Osteocyte (in vitro differentiated cells): ENCODE results near the gene PLXNA4. TPM values are rescaled to one million over a fixed set of nuclear protein-coding genes. Genes with fewer than 3 reads are reported as not detected.
"Not testable (repeated sequence)": the region's sequence is repeated elsewhere in the genome, so short reads cannot be mapped to it uniquely, and the experiment has no call there.

Experiments used
- DNase-seq: peaks from one replicate; pipeline ENCODE4 v3.0.0; 2021; ENCODE audit warnings: mixed read lengths; ENCODE audit not compliant: unreplicated experiment; ENCODE audit errors: extremely low spot score
- H3K27ac Mint-ChIP-seq: one replicate; pipeline ENCODE4 v1.8.0; 2021; ENCODE audit warnings: mild to moderate bottlenecking, mixed read lengths; ENCODE audit not compliant: unreplicated experiment
- H3K27me3 Mint-ChIP-seq: one replicate; pipeline ENCODE4 v1.8.0; 2021; ENCODE audit warnings: mixed read lengths; ENCODE audit not compliant: unreplicated experiment
- H3K36me3 Mint-ChIP-seq: one replicate; pipeline ENCODE4 v1.8.0; 2021; ENCODE audit warnings: mixed read lengths; ENCODE audit not compliant: unreplicated experiment
- H3K4me1 Mint-ChIP-seq: one replicate; pipeline ENCODE4 v1.8.0; 2021; ENCODE audit warnings: mixed read lengths; ENCODE audit not compliant: unreplicated experiment
- H3K4me3 Mint-ChIP-seq: one replicate; pipeline ENCODE4 v1.8.0; 2021; ENCODE audit warnings: mild to moderate bottlenecking, moderate library complexity, mixed read lengths; ENCODE audit not compliant: unreplicated experiment
- H3K9me3 Mint-ChIP-seq: one replicate; pipeline ENCODE4 v1.8.0; 2021; ENCODE audit warnings: mixed read lengths; ENCODE audit not compliant: unreplicated experiment
- CTCF ChIP-seq: fragments of 200-600 bp; sonication (generic); IDR thresholded peaks from 2 replicates; pipeline ENCODE4 v1.5.0; 2021; ENCODE audit warnings: antibody characterized with exemption, mild to moderate bottlenecking, moderate library complexity
- total RNA-seq: library from RNA; stranded (reverse); gene quantifications from 2 replicates; pipeline ENCODE4 v1.2.1, GENCODE V29; 2021

PLXNA4 gene
- total RNA-seq, 1 donor from 2014 or later: 59.0 TPM

GRCh38 chr7:132180481-132180880, 395.8 kb downstream of the PLXNA4 start:
- no peaks in the 10 kb centered on the region for H3K4me1 Mint-ChIP-seq
- DNase-seq: no peak
- no peak overlapping the region for H3K27ac Mint-ChIP-seq
- TF ChIP-seq CTCF: no peak
- peaks cover 9% of the 10 kb centered on the region for H3K36me3 Mint-ChIP-seq
- no peaks in the 10 kb centered on the region for H3K9me3 Mint-ChIP-seq
- no peaks in the 10 kb centered on the region for H3K27me3 Mint-ChIP-seq
- no peak overlapping the region for H3K4me3 Mint-ChIP-seq

DNA sequence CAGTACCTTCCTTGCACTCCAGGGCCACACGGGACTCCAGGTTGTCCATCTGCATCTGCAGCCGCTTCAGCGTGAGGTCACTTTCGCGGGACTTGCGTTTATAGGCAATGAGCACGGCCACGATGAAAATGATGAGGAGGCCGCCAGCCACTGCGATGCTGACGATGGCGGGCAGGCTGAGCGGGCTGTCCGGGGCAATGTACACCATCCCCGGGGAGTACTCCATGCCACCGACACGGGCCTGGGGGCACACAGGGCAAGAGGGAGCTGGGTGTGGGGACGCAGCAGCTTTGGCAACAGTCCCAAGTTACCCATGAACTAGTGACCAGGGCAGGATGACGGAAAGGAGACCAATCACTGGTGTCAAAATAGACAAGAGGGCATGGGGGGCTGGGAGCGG, 396.6 kb downstream of the PLXNA4 start:
- Mint-ChIP-seq H3K27ac (no peak overlapping the region), H3K9me3 (no peaks in the 10 kb centered on the region), H3K4me1 (no peaks in the 10 kb centered on the region), H3K27me3 (no peaks in the 10 kb centered on the region), H3K4me3 (no peak overlapping the region), H3K36me3 (peaks cover 14% of the 10 kb centered on the region)
- no peak for DNase-seq
- TF ChIP-seq CTCF: no peak

DNA sequence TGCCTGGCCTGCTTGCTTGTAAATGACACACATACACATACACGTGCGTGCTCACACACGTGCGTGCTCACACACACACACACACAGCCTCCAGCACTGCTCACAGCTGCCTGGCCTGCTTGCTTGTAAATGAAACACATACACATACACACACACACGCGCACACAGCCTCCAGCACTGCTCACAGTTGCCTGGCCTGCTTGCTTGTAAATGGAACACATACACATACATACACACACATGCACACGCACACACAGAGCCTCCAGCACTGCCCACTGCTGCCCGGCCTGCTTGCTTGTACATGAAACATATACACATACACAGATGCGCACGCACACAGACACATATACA, 397.2 kb downstream of the PLXNA4 start:
- H3K4me3 Mint-ChIP-seq: no peak overlapping the region
- no peak for DNase-seq
- TF ChIP-seq CTCF: no peak
- H3K27me3 Mint-ChIP-seq: no peaks in the 10 kb centered on the region
- H3K36me3 Mint-ChIP-seq: peaks cover 19% of the 10 kb centered on the region
- no peaks in the 10 kb centered on the region for H3K9me3 Mint-ChIP-seq
- H3K27ac Mint-ChIP-seq: no peak overlapping the region
- no peaks in the 10 kb centered on the region for H3K4me1 Mint-ChIP-seq

GRCh38 chr7:132178402-132179079, 397.7 kb downstream of the PLXNA4 start:
- H3K9me3 Mint-ChIP-seq, H3K27me3 Mint-ChIP-seq, DNase-seq, H3K4me3 Mint-ChIP-seq, H3K27ac Mint-ChIP-seq, H3K4me1 Mint-ChIP-seq: not testable (repeated sequence)
- peaks cover 19% of the 10 kb centered on the region for H3K36me3 Mint-ChIP-seq

DNA sequence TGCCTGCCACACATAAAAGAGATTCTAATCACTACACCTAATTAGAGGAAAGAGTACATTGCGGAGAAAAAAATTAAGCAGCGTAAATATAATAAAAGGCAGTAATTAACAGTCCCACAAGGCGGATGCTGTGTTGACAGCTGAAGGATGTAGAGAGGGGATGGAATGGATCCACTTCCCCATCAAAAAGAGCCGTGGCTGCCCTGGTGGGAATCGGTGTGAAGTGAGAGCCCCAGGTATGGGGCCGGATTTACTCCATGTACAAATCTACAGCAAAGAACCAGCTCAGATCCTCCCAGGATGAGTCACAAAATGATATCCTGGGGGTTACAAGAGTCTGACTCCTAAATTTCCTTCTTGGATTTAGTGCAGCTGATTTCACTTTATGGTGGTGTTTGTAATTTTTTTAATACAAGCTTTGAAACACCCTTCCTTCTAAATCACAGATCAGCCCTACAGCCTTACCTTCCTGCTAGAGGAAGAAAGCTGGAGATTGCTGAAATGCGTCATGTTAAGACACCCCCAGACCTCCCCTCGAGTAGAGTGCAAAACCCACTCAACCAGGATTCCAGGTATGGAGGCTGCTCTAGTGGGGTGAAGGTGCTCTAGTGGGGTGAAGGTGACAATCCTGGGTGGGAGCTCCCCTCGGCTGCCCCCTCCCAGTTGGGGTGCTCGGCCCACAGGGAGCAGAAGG, 398.4 kb downstream of the PLXNA4 start:
- Mint-ChIP-seq H3K4me1 (no peaks in the 10 kb centered on the region), H3K4me3 (no peak overlapping the region), H3K27me3 (no peaks in the 10 kb centered on the region), H3K27ac (no peak overlapping the region), H3K36me3 (peaks cover 19% of the 10 kb centered on the region), H3K9me3 (no peaks in the 10 kb centered on the region)
- no peak for DNase-seq
- TF ChIP-seq CTCF: no peak
